Hepatocyte (in vitro differentiated cells): Measurements from ENCODE around the gene MAPK8.

Experiments
- EZH2 ChIP-seq: fragments of 200-600 bp; sonication (generic); IDR thresholded peaks from 2 replicates; pipeline ENCODE4 v1.6.1; 2016; ENCODE audit warnings: antibody characterized with exemption, mild to moderate bottlenecking, borderline replicate concordance
- EZH2phosphoT487 ChIP-seq: fragments of 200-600 bp; sonication (generic); IDR thresholded peaks from one replicate; pipeline ENCODE4 v1.6.1; 2018; ENCODE audit warnings: antibody characterized with exemption, mild to moderate bottlenecking, low read depth, moderate library complexity; ENCODE audit not compliant: unreplicated experiment, severe bottlenecking
- TF ChIP-seq, protein P1 (sequence below): fragments of 200-600 bp; sonication (generic); IDR thresholded peaks from 2 replicates; pipeline ENCODE4 v1.5.1; 2016; ENCODE audit warnings: antibody characterized with exemption, mild to moderate bottlenecking; ENCODE audit not compliant: poor library complexity

GRCh38 chr10:48445932-48446331, 139.5 kb downstream of the MAPK8 start:
- TF ChIP-seq, protein P1, sequence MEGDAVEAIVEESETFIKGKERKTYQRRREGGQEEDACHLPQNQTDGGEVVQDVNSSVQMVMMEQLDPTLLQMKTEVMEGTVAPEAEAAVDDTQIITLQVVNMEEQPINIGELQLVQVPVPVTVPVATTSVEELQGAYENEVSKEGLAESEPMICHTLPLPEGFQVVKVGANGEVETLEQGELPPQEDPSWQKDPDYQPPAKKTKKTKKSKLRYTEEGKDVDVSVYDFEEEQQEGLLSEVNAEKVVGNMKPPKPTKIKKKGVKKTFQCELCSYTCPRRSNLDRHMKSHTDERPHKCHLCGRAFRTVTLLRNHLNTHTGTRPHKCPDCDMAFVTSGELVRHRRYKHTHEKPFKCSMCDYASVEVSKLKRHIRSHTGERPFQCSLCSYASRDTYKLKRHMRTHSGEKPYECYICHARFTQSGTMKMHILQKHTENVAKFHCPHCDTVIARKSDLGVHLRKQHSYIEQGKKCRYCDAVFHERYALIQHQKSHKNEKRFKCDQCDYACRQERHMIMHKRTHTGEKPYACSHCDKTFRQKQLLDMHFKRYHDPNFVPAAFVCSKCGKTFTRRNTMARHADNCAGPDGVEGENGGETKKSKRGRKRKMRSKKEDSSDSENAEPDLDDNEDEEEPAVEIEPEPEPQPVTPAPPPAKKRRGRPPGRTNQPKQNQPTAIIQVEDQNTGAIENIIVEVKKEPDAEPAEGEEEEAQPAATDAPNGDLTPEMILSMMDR: no peak
- TF ChIP-seq EZH2phosphoT487 (no peak), EZH2 (no peak)
